HEK293 (cell line): ENCODE data around the gene SLC30A4.

Experiments
- HOXD13 ChIP-seq: sonication (generic); formaldehyde crosslinking; IDR thresholded peaks from 2 replicates; pipeline ENCODE4 v1.8.0; 2022; ENCODE audit warnings: missing genetic modification reagents, borderline replicate concordance
- KLF1 ChIP-seq: fragments of 450-650 bp; formaldehyde crosslinking; IDR thresholded peaks from 2 replicates; pipeline ENCODE4 v1.5.1; 2016; ENCODE audit warnings: missing biosample characterization, missing genetic modification characterization
- KLF16 ChIP-seq: fragments of 450-650 bp; formaldehyde crosslinking; IDR thresholded peaks from 2 replicates; pipeline ENCODE4 v1.5.1; 2017; ENCODE audit warnings: missing biosample characterization, missing genetic modification characterization
- KLF8 ChIP-seq: fragments of 450-650 bp; formaldehyde crosslinking; IDR thresholded peaks from 2 replicates; pipeline ENCODE4 v1.5.1; 2016; ENCODE audit warnings: missing biosample characterization, missing genetic modification characterization
- SALL2 ChIP-seq: fragments of 450-650 bp; formaldehyde crosslinking; IDR thresholded peaks from 2 replicates; pipeline ENCODE4 v1.5.0; 2017; ENCODE audit warnings: missing biosample characterization, mild to moderate bottlenecking, missing genetic modification characterization, borderline replicate concordance
- ZBTB17 ChIP-seq: fragments of 450-650 bp; formaldehyde crosslinking; IDR thresholded peaks from 2 replicates; pipeline ENCODE4 v1.5.1; 2016; ENCODE audit warnings: missing biosample characterization, missing genetic modification characterization
- ZBTB7A ChIP-seq: fragments of 450-650 bp; formaldehyde crosslinking; IDR thresholded peaks from 2 replicates; pipeline ENCODE4 v1.5.1; 2016; ENCODE audit warnings: low read depth, missing biosample characterization, missing genetic modification characterization
- ZNF155 ChIP-seq: fragments of 450-650 bp; formaldehyde crosslinking; IDR thresholded peaks from 2 replicates; pipeline ENCODE4 v1.5.1; 2016; ENCODE audit warnings: missing biosample characterization, missing genetic modification characterization
- ZNF169 ChIP-seq: fragments of 450-650 bp; formaldehyde crosslinking; IDR thresholded peaks from 2 replicates; pipeline ENCODE4 v1.5.1; 2016; ENCODE audit warnings: missing biosample characterization, missing genetic modification characterization
- ZNF214 ChIP-seq: fragments of 450-650 bp; formaldehyde crosslinking; IDR thresholded peaks from 2 replicates; pipeline ENCODE4 v1.5.1; 2017; ENCODE audit warnings: missing biosample characterization, mild to moderate bottlenecking, missing genetic modification characterization, borderline replicate concordance
- ZNF274 ChIP-seq, 2 experiments: fragments of 200-500 bp in 1 of 2; fragments of 450-650 bp in 1 of 2; sonication (Bioruptor generic) in 1 of 2; formaldehyde crosslinking in 1 of 2; IDR thresholded peaks; 2 replicates each; pipeline versions ENCODE4 v1.5.1 to v1.6.1; 2014 to 2016; ENCODE audit warnings: borderline replicate concordance in 1 of 2, inconsistent platforms in 1 of 2, low read length in 1 of 2, missing biosample characterization in 1 of 2, missing genetic modification characterization in 1 of 2
- ZNF354C ChIP-seq: fragments of 450-650 bp; formaldehyde crosslinking; IDR thresholded peaks from 2 replicates; pipeline ENCODE4 v1.5.1; 2016; ENCODE audit warnings: missing biosample characterization, missing genetic modification characterization, low read depth, borderline replicate concordance
- ZNF416 ChIP-seq: fragments of 450-650 bp; formaldehyde crosslinking; IDR thresholded peaks from 2 replicates; pipeline ENCODE4 v1.5.1; 2016; ENCODE audit warnings: missing biosample characterization, missing genetic modification characterization
- ZNF529 ChIP-seq: fragments of 450-650 bp; formaldehyde crosslinking; IDR thresholded peaks from 2 replicates; pipeline ENCODE4 v1.5.1; 2017; ENCODE audit warnings: missing genetic modification characterization, missing biosample characterization; ENCODE audit not compliant: insufficient replicate concordance
- ZNF530 ChIP-seq: fragments of 450-650 bp; formaldehyde crosslinking; IDR thresholded peaks from 2 replicates; pipeline ENCODE4 v1.5.1; 2016; ENCODE audit warnings: low read depth, missing biosample characterization, missing genetic modification characterization
- ZNF548 ChIP-seq: fragments of 450-650 bp; formaldehyde crosslinking; IDR thresholded peaks from 2 replicates; pipeline ENCODE4 v1.5.1; 2016; ENCODE audit warnings: missing biosample characterization, missing genetic modification characterization
- ZNF561 ChIP-seq: fragments of 450-650 bp; IDR thresholded peaks from 2 replicates; pipeline ENCODE4 v1.5.1; 2018; ENCODE audit warnings: missing biosample characterization, missing genetic modification characterization, borderline replicate concordance
- ZNF626 ChIP-seq: fragments of 450-650 bp; sonication (Bioruptor Pico); formaldehyde crosslinking; IDR thresholded peaks from 2 replicates; pipeline ENCODE4 v1.5.1; 2018; ENCODE audit warnings: missing biosample characterization, missing genetic modification characterization, inconsistent platforms
- ZNF670 ChIP-seq: fragments of 450-650 bp; formaldehyde crosslinking; IDR thresholded peaks from 2 replicates; pipeline ENCODE4 v1.5.1; 2016; ENCODE audit warnings: missing biosample characterization, missing genetic modification characterization, low read depth
- ZNF747 ChIP-seq: fragments of 450-650 bp; formaldehyde crosslinking; IDR thresholded peaks from 2 replicates; pipeline ENCODE4 v1.5.1; 2016; ENCODE audit warnings: missing biosample characterization, missing genetic modification characterization
- ZNF768 ChIP-seq: fragments of 450-650 bp; formaldehyde crosslinking; IDR thresholded peaks from 2 replicates; pipeline ENCODE4 v1.5.1; 2018; ENCODE audit warnings: missing biosample characterization, mild to moderate bottlenecking, missing genetic modification characterization
- ZSCAN16 ChIP-seq: fragments of 450-650 bp; formaldehyde crosslinking; IDR thresholded peaks from 2 replicates; pipeline ENCODE4 v1.5.1; 2016; ENCODE audit warnings: missing biosample characterization, missing genetic modification characterization
- ZSCAN30 ChIP-seq: fragments of 450-650 bp; IDR thresholded peaks from 2 replicates; pipeline ENCODE4 v1.5.1; 2018; ENCODE audit warnings: missing biosample characterization, mild to moderate bottlenecking, missing genetic modification characterization, moderate library complexity
- TF ChIP-seq, protein P1 (sequence below): fragments of 450-650 bp; formaldehyde crosslinking; IDR thresholded peaks from 2 replicates; pipeline ENCODE4 v1.5.1; 2016; ENCODE audit warnings: missing biosample characterization, missing genetic modification characterization
- TF ChIP-seq, protein P2 (sequence below): fragments of 450-650 bp; formaldehyde crosslinking; IDR thresholded peaks from 2 replicates; pipeline ENCODE4 v1.5.1; 2016; ENCODE audit warnings: missing biosample characterization, missing genetic modification characterization, borderline replicate concordance
- TF ChIP-seq, protein P3 (sequence below): fragments of 450-650 bp; formaldehyde crosslinking; IDR thresholded peaks from 2 replicates; pipeline ENCODE4 v1.5.1; 2017; ENCODE audit warnings: missing biosample characterization, missing genetic modification characterization

Gene SLC30A4

DNA sequence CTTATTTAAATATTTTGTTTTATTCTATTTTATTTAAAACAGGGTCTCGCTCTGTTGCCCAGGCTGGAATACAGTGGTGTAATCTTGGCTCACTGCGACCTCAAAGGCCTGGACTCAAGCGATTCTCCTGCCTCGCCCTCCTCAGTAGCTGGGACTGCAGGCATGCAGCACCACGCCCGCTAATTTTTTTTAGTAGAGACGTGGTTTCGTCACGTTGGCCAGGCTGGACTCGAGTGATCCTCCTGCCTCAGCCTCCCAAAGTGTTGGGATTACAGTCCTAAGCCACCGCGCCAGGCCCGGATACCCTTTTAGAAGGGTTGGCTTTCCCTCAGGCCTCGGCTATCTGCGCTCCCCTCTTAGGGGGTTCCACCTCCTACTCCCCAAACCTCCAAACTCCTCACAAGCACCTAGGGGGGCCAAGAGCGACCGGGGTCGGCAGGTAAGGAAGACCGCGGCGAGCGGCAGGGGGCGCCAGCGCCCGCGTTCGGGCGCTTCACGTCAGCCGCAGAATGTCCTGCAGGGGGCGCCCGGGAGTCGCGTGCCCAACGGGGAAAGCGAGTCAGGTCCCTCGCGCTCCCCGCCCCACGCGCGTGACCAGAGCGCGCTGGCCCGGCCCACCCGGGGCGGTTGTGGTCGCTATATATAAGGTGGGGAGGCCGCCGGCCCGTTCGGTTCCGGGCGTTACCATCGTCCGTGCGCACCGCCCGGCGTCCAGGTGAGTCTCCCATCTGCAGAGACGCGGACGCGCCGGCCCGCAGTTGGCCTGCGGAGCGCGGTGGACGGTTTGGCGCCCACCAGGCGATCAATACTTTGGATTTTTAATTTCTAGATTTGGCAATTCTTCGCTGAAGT lies 92.4 kb downstream of the SLC30A4 start (continued):
- TF ChIP-seq ZNF530 (no peak), KLF8 (peak; percentile 24; the same call in 1 of the 2 replicates), KLF16 (no peak), ZNF354C (no peak), ZSCAN16 (tag by site-specific recombination) (no peak), ZNF214 (tag by site-specific recombination) (no peak), ZNF548 (tag by site-specific recombination) (no peak), ZNF155 (no peak), ZNF274 (IDR thresholded peaks at IDR 0.05; ENCODE audit: low read length) (no peak), ZNF274 (tag by site-specific recombination; IDR thresholded peaks at IDR 0.05; ENCODE audit: borderline replicate concordance) (no peak), ZNF626 (tag by site-specific recombination) (no peak), ZSCAN30 (tag by site-specific recombination) (peak; percentile 36; the same call in 1 of the 2 replicates), HOXD13 (CRISPR knock-in tag) (no peak), ZNF670 (tag by site-specific recombination) (no peak), ZNF169 (tag by site-specific recombination) (no peak), ZBTB17 (tag by site-specific recombination) (no peak), ZBTB7A (no peak), ZNF416 (no peak), ZNF768 (tag by site-specific recombination) (no peak), ZNF561 (peak; percentile 40; the same call in 1 of the 2 replicates), SALL2 (tag by site-specific recombination) (no peak), KLF1 (tag by site-specific recombination) (peak; percentile 28; the same call in 1 of the 2 replicates), ZNF529 (no peak), ZNF747 (no peak)
- TF ChIP-seq, protein P1, sequence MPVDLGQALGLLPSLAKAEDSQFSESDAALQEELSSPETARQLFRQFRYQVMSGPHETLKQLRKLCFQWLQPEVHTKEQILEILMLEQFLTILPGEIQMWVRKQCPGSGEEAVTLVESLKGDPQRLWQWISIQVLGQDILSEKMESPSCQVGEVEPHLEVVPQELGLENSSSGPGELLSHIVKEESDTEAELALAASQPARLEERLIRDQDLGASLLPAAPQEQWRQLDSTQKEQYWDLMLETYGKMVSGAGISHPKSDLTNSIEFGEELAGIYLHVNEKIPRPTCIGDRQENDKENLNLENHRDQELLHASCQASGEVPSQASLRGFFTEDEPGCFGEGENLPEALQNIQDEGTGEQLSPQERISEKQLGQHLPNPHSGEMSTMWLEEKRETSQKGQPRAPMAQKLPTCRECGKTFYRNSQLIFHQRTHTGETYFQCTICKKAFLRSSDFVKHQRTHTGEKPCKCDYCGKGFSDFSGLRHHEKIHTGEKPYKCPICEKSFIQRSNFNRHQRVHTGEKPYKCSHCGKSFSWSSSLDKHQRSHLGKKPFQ (tag by site-specific recombination), result no peak
- TF ChIP-seq, protein P2, sequence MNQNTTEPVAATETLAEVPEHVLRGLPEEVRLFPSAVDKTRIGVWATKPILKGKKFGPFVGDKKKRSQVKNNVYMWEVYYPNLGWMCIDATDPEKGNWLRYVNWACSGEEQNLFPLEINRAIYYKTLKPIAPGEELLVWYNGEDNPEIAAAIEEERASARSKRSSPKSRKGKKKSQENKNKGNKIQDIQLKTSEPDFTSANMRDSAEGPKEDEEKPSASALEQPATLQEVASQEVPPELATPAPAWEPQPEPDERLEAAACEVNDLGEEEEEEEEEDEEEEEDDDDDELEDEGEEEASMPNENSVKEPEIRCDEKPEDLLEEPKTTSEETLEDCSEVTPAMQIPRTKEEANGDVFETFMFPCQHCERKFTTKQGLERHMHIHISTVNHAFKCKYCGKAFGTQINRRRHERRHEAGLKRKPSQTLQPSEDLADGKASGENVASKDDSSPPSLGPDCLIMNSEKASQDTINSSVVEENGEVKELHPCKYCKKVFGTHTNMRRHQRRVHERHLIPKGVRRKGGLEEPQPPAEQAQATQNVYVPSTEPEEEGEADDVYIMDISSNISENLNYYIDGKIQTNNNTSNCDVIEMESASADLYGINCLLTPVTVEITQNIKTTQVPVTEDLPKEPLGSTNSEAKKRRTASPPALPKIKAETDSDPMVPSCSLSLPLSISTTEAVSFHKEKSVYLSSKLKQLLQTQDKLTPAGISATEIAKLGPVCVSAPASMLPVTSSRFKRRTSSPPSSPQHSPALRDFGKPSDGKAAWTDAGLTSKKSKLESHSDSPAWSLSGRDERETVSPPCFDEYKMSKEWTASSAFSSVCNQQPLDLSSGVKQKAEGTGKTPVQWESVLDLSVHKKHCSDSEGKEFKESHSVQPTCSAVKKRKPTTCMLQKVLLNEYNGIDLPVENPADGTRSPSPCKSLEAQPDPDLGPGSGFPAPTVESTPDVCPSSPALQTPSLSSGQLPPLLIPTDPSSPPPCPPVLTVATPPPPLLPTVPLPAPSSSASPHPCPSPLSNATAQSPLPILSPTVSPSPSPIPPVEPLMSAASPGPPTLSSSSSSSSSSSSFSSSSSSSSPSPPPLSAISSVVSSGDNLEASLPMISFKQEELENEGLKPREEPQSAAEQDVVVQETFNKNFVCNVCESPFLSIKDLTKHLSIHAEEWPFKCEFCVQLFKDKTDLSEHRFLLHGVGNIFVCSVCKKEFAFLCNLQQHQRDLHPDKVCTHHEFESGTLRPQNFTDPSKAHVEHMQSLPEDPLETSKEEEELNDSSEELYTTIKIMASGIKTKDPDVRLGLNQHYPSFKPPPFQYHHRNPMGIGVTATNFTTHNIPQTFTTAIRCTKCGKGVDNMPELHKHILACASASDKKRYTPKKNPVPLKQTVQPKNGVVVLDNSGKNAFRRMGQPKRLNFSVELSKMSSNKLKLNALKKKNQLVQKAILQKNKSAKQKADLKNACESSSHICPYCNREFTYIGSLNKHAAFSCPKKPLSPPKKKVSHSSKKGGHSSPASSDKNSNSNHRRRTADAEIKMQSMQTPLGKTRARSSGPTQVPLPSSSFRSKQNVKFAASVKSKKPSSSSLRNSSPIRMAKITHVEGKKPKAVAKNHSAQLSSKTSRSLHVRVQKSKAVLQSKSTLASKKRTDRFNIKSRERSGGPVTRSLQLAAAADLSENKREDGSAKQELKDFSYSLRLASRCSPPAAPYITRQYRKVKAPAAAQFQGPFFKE (tag by site-specific recombination), result no peak
- TF ChIP-seq, protein P3, sequence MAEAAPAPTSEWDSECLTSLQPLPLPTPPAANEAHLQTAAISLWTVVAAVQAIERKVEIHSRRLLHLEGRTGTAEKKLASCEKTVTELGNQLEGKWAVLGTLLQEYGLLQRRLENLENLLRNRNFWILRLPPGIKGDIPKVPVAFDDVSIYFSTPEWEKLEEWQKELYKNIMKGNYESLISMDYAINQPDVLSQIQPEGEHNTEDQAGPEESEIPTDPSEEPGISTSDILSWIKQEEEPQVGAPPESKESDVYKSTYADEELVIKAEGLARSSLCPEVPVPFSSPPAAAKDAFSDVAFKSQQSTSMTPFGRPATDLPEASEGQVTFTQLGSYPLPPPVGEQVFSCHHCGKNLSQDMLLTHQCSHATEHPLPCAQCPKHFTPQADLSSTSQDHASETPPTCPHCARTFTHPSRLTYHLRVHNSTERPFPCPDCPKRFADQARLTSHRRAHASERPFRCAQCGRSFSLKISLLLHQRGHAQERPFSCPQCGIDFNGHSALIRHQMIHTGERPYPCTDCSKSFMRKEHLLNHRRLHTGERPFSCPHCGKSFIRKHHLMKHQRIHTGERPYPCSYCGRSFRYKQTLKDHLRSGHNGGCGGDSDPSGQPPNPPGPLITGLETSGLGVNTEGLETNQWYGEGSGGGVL (tag by site-specific recombination), result no peak
